SK-N-SH treated with all-trans-retinoic acid at 6 μM for 48 hours (cell line): ENCODE data around the gene AUTS2.

ENCODE experiments used
- ATAC-seq: fragments of 200-7000 bp; cut with Tn5 transposase; 3 replicates; pipeline ENCODE4 v1.9.1; 2020; ENCODE audit warnings: mild to moderate bottlenecking, moderate library complexity
- CSDC2 ChIP-seq: fragments of 250-450 bp; sonication (Bioruptor Pico); IDR thresholded peaks from 2 replicates; pipeline ENCODE4 v1.5.0; 2020; ENCODE audit warnings: mild to moderate bottlenecking, moderate library complexity
- ESRRG ChIP-seq: fragments of 250-450 bp; sonication (Bioruptor Pico); IDR thresholded peaks from 2 replicates; pipeline ENCODE4 v1.6.1; 2021; ENCODE audit warnings: mild to moderate bottlenecking
- GLIS3 ChIP-seq: fragments of 250-450 bp; sonication (Bioruptor Pico); IDR thresholded peaks from 2 replicates; pipeline ENCODE4 v1.5.0; 2020; ENCODE audit warnings: mild to moderate bottlenecking, moderate library complexity
- ISL1 ChIP-seq: fragments of 250-450 bp; sonication (Bioruptor Pico); IDR thresholded peaks from 2 replicates; pipeline ENCODE4 v2.1.2; 2022; ENCODE audit warnings: mild to moderate bottlenecking, moderate library complexity
- OSR1 ChIP-seq: fragments of 250-450 bp; sonication (Bioruptor Pico); IDR thresholded peaks from 2 replicates; pipeline ENCODE4 v1.8.0; 2022; ENCODE audit warnings: moderate library complexity, mild to moderate bottlenecking, inconsistent platforms
- PPARA ChIP-seq: fragments of 250-450 bp; sonication (Bioruptor Pico); IDR thresholded peaks from 2 replicates; pipeline ENCODE4 v1.5.0; 2020; ENCODE audit warnings: mild to moderate bottlenecking, borderline replicate concordance
- RARB ChIP-seq: fragments of 250-450 bp; sonication (Bioruptor Pico); IDR thresholded peaks from 2 replicates; pipeline ENCODE4 v1.8.0; 2021; ENCODE audit warnings: mild to moderate bottlenecking, moderate library complexity
- SNAI2 ChIP-seq: fragments of 250-450 bp; sonication (Bioruptor Pico); IDR thresholded peaks from 2 replicates; pipeline ENCODE4 v1.5.0; 2020; ENCODE audit warnings: mild to moderate bottlenecking, moderate library complexity
- TCF4 ChIP-seq: fragments of 250-450 bp; sonication (Bioruptor Pico); IDR thresholded peaks from 2 replicates; pipeline ENCODE4 v1.8.0; 2021; ENCODE audit warnings: mild to moderate bottlenecking, moderate library complexity, borderline replicate concordance
- ZC3H10 ChIP-seq: fragments of 250-450 bp; sonication (Bioruptor Pico); IDR thresholded peaks from 2 replicates; pipeline ENCODE4 v1.5.1; 2021; ENCODE audit warnings: mild to moderate bottlenecking, moderate library complexity
- ZFP3 ChIP-seq: fragments of 250-450 bp; sonication (Bioruptor Pico); IDR thresholded peaks from 2 replicates; pipeline ENCODE4 v1.5.0; 2020; ENCODE audit warnings: mild to moderate bottlenecking, moderate library complexity
- ZFP30 ChIP-seq: fragments of 450-650 bp; formaldehyde crosslinking; IDR thresholded peaks from 2 replicates; pipeline ENCODE4 v1.5.0; 2022; ENCODE audit warnings: mild to moderate bottlenecking, moderate library complexity
- ZNF565 ChIP-seq: fragments of 450-650 bp; formaldehyde crosslinking; conservative IDR thresholded peaks from 2 replicates; pipeline ENCODE4 v1.5.0; 2020; ENCODE audit warnings: low read depth, mild to moderate bottlenecking, moderate library complexity
- ZNF70 ChIP-seq: fragments of 450-650 bp; formaldehyde crosslinking; IDR thresholded peaks from 2 replicates; pipeline ENCODE4 v1.5.0; 2020; ENCODE audit warnings: mild to moderate bottlenecking, moderate library complexity
- ZNF8 ChIP-seq: fragments of 450-650 bp; formaldehyde crosslinking; IDR thresholded peaks from 2 replicates; pipeline ENCODE4 v1.5.0; 2020; ENCODE audit warnings: mild to moderate bottlenecking, moderate library complexity
- TF ChIP-seq, protein P1 (sequence below): fragments of 250-450 bp; sonication (Bioruptor Pico); IDR thresholded peaks from 2 replicates; pipeline ENCODE4 v1.5.1; 2020; ENCODE audit warnings: low read depth, mild to moderate bottlenecking, moderate library complexity
- TF ChIP-seq, protein P2 (sequence below): fragments of 250-450 bp; sonication (Bioruptor Pico); IDR thresholded peaks from 2 replicates; pipeline ENCODE4 v1.8.0; 2020; ENCODE audit warnings: mild to moderate bottlenecking, moderate library complexity, borderline replicate concordance
- TF ChIP-seq, protein P3 (sequence below): fragments of 250-450 bp; sonication (Bioruptor Pico); IDR thresholded peaks from 2 replicates; pipeline ENCODE4 v1.8.0; 2021; ENCODE audit warnings: low read depth, mild to moderate bottlenecking, moderate library complexity, borderline replicate concordance
- TF ChIP-seq, protein P4 (sequence below): fragments of 250-450 bp; sonication (Bioruptor Pico); IDR thresholded peaks from 2 replicates; pipeline ENCODE4 v1.5.0; 2020; ENCODE audit warnings: mild to moderate bottlenecking, moderate library complexity
- TF ChIP-seq, protein P5 (sequence below): fragments of 250-450 bp; sonication (Bioruptor Pico); IDR thresholded peaks from 2 replicates; pipeline ENCODE4 v1.5.1; 2021; ENCODE audit warnings: mild to moderate bottlenecking, moderate library complexity

Gene AUTS2

DNA sequence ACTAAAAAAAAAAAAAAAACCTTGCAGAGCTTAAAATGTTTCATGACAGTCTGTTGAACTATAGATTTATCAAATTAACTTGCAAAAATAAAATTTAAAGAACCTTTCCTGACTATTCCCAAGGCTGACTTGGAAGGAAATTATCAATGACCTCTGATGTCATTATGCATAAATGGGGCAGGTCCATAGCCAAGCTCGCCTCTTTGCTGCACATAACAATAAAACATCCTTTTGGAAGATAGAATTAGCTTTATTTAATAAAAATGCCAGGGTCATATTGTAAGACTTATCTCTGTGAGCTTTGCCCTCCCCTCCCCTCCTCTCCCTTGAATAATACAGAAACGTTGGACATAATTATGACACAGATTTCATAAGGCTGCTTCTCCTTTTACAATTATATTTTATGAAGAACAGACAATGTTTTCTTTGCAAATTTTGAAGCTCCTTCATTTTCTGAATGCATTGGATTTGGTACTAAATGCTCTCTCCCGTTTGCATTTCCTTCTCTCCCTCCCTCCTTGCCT, 444.8 kb downstream of the AUTS2 start:
- peak; percentile 50; the same call in 2 of the 3 replicates for ATAC-seq
- TF ChIP-seq ESRRG: no peak
- TF ChIP-seq, protein P1, sequence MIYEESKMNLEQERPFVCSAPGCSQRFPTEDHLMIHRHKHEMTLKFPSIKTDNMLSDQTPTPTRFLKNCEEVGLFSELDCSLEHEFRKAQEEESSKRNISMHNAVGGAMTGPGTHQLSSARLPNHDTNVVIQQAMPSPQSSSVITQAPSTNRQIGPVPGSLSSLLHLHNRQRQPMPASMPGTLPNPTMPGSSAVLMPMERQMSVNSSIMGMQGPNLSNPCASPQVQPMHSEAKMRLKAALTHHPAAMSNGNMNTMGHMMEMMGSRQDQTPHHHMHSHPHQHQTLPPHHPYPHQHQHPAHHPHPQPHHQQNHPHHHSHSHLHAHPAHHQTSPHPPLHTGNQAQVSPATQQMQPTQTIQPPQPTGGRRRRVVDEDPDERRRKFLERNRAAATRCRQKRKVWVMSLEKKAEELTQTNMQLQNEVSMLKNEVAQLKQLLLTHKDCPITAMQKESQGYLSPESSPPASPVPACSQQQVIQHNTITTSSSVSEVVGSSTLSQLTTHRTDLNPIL: 0 out of 2 replicates have a peak, but pooled peaks have one; percentile 36
- no peak for TF ChIP-seq RARB (CRISPR knock-in tag)
- TF ChIP-seq SNAI2 (CRISPR knock-in tag): no peak
- 0 out of 2 replicates have a peak, but pooled peaks have one; percentile 43 for TF ChIP-seq TCF4 (CRISPR knock-in tag)
- TF ChIP-seq ZNF70: peak; percentile 79
- no peak for TF ChIP-seq PPARA (CRISPR knock-in tag)
- TF ChIP-seq ZNF8 (CRISPR knock-in tag): no peak
- peak; percentile 77 for TF ChIP-seq ISL1

DNA sequence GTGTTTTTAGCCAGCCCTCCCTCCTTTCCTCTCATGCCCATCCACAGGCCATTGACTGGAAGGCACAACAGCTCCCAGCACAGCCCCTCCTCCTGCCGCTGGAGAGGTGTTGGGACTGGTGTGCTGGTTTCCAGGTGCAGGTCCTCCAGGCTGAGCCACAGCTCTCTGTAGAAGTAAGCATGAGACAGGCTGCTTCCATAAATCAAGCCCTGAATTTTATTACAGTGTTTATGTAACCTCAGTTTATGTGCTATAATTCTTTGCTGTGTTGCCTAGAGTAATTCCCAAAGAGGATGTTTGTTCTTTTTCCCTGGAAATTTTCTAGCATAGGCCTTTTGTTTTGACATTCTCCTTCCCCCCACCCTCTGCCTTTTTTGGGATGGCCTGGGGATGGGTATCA, 445.8 kb downstream of the AUTS2 start:
- TF ChIP-seq ZFP30 (CRISPR knock-in tag) (no peak), ISL1 (no peak), ZC3H10 (CRISPR knock-in tag) (no peak), TCF4 (CRISPR knock-in tag) (no peak; the same call in 1 of the 2 replicates), OSR1 (no peak)
- ATAC-seq: peak; percentile 49

DNA sequence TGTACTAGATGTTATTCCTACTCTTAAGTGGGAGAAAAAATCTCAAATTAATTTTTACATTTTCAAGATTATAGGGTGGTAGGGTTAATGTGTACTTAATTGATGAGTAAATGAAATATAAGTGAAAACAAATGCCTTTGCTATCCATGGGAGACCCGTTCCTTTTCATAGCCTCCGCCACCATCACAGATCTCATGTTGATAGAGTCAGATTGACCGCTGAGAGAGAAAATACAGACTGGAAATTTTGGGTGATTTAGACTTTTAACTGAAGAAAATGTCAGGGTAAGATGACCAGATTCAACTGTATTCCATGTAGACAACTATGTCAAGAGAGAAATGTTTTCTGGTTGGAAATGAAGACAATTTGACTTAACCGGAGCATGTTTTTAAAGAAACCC, 446.2 kb downstream of the AUTS2 start:
- no peak for ATAC-seq
- TF ChIP-seq, protein P2, sequence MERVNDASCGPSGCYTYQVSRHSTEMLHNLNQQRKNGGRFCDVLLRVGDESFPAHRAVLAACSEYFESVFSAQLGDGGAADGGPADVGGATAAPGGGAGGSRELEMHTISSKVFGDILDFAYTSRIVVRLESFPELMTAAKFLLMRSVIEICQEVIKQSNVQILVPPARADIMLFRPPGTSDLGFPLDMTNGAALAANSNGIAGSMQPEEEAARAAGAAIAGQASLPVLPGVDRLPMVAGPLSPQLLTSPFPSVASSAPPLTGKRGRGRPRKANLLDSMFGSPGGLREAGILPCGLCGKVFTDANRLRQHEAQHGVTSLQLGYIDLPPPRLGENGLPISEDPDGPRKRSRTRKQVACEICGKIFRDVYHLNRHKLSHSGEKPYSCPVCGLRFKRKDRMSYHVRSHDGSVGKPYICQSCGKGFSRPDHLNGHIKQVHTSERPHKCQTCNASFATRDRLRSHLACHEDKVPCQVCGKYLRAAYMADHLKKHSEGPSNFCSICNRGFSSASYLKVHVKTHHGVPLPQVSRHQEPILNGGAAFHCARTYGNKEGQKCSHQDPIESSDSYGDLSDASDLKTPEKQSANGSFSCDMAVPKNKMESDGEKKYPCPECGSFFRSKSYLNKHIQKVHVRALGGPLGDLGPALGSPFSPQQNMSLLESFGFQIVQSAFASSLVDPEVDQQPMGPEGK (CRISPR knock-in tag): no peak
- TF ChIP-seq ZNF565 (CRISPR knock-in tag): no peak
- no peak for TF ChIP-seq ESRRG
- TF ChIP-seq, protein P3, sequence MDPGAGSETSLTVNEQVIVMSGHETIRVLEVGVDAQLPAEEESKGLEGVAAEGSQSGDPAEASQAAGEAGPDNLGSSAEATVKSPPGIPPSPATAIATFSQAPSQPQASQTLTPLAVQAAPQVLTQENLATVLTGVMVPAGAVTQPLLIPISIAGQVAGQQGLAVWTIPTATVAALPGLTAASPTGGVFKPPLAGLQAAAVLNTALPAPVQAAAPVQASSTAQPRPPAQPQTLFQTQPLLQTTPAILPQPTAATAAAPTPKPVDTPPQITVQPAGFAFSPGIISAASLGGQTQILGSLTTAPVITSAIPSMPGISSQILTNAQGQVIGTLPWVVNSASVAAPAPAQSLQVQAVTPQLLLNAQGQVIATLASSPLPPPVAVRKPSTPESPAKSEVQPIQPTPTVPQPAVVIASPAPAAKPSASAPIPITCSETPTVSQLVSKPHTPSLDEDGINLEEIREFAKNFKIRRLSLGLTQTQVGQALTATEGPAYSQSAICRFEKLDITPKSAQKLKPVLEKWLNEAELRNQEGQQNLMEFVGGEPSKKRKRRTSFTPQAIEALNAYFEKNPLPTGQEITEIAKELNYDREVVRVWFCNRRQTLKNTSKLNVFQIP (CRISPR knock-in tag): no peak
- TF ChIP-seq ZNF8 (CRISPR knock-in tag): no peak
- no peak for TF ChIP-seq ZFP30 (CRISPR knock-in tag)
- TF ChIP-seq CSDC2 (CRISPR knock-in tag): no peak
- no peak for TF ChIP-seq TCF4 (CRISPR knock-in tag)
- TF ChIP-seq, protein P1: no peak

DNA sequence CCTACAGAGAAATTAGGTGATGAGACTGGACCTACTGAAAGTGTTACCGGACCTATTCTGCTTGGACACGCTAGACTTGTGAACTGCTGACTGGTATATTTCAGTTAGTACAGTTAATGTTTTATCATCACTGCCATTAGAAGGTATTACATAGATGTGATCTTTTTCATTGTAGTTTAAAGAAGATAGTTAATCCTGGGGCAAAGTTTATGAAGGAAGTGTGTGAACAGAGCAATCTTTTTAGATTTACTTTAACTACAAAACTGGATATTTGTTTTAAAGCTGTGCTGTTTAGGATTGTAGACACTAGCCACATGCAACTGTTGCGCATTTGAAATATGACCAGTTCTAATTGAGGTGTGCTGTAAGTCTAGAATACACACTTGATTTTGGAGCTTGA, 446.7 kb downstream of the AUTS2 start:
- no peak for ATAC-seq
- TF ChIP-seq, protein P3 (CRISPR knock-in tag): no peak
- TF ChIP-seq RARB (CRISPR knock-in tag): no peak
- TF ChIP-seq OSR1: no peak
- TF ChIP-seq ZFP3 (CRISPR knock-in tag): no peak
- TF ChIP-seq SNAI2 (CRISPR knock-in tag): no peak
- TF ChIP-seq, protein P4, sequence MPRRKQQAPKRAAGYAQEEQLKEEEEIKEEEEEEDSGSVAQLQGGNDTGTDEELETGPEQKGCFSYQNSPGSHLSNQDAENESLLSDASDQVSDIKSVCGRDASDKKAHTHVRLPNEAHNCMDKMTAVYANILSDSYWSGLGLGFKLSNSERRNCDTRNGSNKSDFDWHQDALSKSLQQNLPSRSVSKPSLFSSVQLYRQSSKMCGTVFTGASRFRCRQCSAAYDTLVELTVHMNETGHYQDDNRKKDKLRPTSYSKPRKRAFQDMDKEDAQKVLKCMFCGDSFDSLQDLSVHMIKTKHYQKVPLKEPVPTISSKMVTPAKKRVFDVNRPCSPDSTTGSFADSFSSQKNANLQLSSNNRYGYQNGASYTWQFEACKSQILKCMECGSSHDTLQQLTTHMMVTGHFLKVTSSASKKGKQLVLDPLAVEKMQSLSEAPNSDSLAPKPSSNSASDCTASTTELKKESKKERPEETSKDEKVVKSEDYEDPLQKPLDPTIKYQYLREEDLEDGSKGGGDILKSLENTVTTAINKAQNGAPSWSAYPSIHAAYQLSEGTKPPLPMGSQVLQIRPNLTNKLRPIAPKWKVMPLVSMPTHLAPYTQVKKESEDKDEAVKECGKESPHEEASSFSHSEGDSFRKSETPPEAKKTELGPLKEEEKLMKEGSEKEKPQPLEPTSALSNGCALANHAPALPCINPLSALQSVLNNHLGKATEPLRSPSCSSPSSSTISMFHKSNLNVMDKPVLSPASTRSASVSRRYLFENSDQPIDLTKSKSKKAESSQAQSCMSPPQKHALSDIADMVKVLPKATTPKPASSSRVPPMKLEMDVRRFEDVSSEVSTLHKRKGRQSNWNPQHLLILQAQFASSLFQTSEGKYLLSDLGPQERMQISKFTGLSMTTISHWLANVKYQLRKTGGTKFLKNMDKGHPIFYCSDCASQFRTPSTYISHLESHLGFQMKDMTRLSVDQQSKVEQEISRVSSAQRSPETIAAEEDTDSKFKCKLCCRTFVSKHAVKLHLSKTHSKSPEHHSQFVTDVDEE (CRISPR knock-in tag): no peak
- TF ChIP-seq ESRRG: no peak
- TF ChIP-seq, protein P5, sequence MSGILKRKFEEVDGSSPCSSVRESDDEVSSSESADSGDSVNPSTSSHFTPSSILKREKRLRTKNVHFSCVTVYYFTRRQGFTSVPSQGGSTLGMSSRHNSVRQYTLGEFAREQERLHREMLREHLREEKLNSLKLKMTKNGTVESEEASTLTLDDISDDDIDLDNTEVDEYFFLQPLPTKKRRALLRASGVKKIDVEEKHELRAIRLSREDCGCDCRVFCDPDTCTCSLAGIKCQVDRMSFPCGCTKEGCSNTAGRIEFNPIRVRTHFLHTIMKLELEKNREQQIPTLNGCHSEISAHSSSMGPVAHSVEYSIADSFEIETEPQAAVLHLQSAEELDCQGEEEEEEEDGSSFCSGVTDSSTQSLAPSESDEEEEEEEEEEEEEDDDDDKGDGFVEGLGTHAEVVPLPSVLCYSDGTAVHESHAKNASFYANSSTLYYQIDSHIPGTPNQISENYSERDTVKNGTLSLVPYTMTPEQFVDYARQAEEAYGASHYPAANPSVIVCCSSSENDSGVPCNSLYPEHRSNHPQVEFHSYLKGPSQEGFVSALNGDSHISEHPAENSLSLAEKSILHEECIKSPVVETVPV (CRISPR knock-in tag): no peak
- no peak for TF ChIP-seq GLIS3 (CRISPR knock-in tag)
- TF ChIP-seq ZNF565 (CRISPR knock-in tag): no peak
- TF ChIP-seq ZNF8 (CRISPR knock-in tag): no peak
- no peak for TF ChIP-seq ZNF70
- TF ChIP-seq, protein P2 (CRISPR knock-in tag): no peak
